GM18909 (cell line): ENCODE results near the gene CETP.

Source experiments
- ATAC-seq: cut with Tn5 transposase; IDR thresholded peaks from one replicate; pipeline ENCODE4 v1.9.1; 2021; ENCODE audit warnings: mild to moderate bottlenecking; ENCODE audit not compliant: unreplicated experiment, poor library complexity

The CETP gene

GRCh38 chr16:56961851-56962281 lies at the start of gene CETP:
Gene CETP (plus strand): TSS chr16:56961950. CDS start chr16:56961980, 30 bp downstream.
- ATAC-seq: no peak

DNA sequence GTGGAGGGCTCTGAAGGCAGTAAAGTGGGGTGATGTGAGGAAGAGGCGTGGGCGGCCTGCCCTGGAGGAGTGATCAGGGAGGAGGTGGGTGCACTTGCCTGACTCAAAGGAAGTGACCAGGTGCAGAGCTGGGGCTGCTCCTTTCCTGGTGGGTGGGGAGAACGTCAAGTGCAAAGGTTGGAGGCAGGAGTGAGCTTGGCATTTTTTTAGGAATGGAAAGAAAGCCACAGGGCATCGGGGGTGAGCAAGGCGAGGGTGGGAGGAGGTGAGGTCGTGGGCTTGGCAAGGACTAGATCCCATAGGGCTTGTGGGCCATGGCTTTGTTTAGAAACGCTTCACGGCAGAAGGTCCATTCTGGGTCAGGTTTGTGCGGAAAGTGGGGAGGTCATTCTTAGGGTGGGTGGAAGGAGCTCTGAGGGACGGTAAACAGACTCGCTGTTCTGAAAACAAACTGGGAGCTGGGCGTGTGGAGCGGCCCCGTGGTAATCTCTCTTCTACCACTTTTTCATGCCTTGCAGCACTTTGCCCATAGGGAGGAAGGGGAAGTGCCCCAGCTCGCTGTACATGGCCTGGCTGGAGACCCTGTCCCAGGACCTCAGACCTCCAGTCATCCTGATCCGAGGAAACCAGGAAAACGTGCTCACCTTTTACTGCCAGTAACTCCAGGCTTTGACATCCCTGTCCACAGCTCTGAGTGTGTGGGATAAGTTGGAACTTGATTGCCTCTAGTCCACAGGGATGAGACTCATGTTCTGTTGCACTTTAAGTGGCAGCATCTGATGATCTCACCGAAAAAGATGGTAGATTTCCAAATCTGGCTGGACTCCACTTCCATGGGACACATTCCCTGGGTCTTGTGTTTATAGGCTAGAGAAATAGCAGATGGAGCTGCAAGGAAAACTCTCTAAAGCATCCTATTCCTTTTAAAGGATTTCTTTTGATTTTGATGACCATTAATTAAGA lies 48.7 kb upstream of the CETP start:
- no peak for ATAC-seq

- no peak for ATAC-seq
Observed at GRCh38 chr16:56914896-56915295, 46.9 kb upstream of the CETP start.

DNA sequence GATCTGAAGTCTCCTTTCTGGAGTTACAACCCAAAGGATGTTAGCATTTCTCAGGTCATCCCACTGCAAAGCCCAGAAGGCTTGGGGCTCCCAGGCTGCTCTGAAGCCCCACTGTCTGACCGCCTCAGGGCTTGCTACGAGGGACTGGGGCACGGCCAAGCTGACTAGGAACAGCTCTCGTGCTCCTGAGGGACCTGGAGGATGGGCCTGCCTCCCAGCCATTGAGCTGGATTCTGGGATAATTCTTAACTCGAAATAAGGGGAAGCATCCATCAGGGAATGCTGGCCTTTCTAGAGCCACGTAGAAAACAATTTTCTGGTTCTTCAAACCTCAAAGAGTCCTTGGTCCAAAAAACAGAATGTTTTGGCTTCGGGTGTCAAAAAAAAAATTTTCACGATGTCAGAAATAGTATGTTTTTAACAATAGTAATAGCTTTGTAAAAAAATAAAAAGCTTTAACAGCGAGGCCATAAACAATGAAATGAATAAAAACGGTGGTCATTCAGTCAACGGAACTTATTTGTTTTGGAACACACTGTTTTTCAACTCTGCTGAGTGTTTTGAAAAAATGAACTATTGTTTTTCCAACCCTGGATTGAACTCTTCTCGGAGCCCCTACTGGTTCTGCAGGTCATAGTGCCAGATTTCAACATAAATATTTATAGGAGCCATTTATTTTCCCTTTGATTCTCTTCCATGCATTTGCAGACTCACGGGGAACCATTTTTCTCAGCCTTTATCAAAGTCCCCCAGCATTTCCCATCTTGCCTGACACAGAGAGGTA lies 46.2 kb upstream of the CETP start:
- no peak for ATAC-seq

DNA sequence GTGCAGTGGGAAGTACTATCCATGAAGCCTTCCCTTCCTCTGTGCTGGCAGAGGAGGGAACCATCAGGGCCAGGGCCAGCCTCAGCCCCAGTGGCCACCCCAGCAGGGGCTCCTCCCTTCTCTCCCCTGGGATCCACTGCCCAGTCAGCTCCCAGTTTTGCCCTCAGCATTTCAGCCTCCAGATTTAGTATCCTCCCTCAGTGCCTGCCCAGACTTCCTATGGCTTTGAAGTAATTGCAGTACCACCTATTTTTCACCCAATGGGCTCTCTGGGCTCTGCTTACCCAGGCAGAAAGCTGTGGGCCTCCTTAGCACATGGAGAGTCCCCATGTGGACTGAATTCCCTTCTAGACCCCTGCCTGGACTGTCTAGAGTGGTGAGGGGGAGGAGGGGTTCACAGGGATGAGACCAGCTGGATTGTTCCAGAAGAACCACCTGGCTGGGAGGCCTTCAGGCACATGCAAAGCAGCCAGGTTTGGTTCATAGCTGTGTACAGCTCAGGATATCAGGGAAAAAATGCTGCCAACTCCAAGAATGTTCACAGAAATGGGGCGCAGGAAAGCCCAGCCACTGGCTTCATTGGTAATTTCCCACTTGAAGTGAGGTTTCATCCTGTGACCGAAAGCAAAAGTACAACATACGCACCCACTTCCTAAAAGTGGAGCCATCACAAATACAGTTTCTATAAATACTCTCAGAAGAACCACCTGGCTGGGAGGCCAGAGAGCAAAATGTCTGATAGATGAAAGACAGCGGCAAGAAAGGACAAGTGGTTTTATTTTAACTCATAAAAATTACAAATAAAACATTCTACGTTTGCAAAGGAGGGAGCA lies 45.0 kb upstream of the CETP start:
- peak; percentile 69 for ATAC-seq

GRCh38 chr16:56918467-56919012 lies 43.2 kb upstream of the CETP start:
- no peak for ATAC-seq

GRCh38 chr16:56919099-56919800 lies 42.5 kb upstream of the CETP start:
- ATAC-seq: no peak

GRCh38 chr16:56921571-56921970 lies 40.2 kb upstream of the CETP start:
- ATAC-seq: no peak

- ATAC-seq: no peak
Observed at GRCh38 chr16:56923481-56924091, 38.2 kb upstream of the CETP start.

DNA sequence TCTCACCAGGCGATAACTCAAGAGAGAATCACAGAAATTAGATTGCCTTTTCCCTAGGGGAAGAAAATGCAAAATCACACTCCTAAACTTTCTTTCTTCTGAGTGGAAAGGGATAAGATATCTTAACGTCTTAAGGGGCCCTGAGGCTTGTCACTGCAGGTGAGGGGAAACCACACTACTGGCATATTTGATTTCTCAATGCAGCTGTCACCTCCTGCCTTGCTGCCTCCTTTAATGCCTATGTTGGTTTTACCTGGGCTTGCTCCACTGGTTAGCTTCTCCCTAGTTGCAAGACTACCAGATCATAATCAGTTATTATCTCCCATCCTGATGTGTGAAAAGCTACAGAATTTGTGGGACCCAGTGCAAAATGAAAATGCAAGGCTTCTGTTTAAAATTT lies 34.3 kb upstream of the CETP start:
- no peak for ATAC-seq

- no peak for ATAC-seq
Observed at GRCh38 chr16:56929639-56930038, 32.1 kb upstream of the CETP start.

DNA sequence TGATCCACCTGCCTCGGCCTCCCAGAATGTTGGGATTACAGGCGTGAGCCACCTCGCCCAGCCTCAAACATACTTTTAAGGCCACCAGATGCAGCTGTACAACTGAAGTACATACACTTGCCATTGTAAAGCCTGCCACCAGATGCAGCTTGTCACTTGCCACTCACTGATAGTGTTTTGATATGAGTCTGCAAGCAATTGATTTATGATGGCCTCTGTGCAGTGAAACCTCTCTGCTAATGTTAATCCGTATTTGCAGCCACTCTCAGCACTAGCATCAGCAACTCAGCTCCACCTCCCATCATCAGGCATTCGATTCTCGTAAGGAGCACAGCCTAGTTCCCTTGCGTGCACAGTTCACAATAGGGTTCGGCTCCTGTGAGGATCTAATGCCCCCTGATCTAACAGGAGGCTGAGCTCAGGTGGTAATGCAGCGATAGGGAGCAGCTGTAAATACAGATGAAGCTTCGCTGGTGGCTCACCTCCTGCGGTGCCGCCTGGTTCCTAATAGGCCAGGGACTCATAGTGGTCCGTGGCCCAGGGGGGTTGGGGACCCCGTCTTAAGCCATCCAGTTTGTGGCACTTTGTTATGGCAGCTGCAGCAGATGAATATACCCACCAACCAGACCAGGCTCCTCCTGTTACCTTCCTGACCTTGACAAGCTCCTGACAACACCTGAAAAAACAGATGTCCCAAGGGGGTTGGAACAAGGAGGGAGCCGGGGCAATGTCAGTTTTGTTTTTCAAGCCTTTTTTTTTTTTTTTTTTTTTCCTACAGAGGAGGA lies 31.1 kb upstream of the CETP start:
- ATAC-seq: no peak

GRCh38 chr16:56931271-56931891 lies 30.4 kb upstream of the CETP start:
- ATAC-seq: peak; percentile 49

DNA sequence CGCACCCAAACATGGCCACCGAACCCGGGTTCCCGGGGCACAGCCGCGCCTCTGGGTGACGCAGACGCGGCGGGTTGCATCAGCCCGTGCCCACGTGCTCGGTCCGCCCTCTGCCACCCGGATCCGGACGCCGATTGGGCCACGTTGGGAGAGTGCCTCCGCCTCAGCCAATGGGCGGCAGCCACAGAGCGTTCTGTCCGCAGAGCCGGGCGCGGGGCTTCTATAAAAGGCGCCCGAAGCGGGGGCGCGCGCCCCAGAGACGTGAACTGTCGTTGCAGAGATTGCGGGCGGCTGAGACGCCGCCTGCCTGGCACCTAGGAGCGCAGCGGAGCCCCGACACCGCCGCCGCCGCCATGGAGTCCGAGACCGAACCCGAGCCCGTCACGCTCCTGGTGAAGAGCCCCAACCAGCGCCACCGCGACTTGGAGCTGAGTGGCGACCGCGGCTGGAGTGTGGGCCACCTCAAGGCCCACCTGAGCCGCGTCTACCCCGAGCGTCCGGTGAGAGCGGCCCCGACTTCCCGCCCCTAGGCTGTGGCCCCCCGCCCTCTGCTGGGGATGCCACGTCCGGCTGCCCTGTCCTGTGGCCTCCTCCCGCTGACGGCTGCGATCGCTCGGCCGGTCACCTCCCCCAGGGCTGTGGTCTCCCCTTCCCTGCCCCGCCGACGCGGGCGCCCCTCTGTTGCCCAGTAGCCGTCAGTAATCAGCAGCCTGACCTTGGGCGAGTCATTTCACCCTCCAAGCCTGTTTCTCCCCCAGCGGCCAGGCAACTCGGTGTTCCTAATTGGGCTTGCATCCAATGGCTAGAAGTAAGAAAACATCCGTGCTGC lies 29.6 kb upstream of the CETP start, which contains the start of gene HERPUD1:
Gene HERPUD1 (plus strand): TSS at position 251 of the 829 bp plus-strand sequence. CDS start 103 bp downstream, at position 354.
- peak; percentile 90 for ATAC-seq

GRCh38 chr16:56932721-56933619 lies 28.8 kb upstream of the CETP start:
- ATAC-seq: peak; percentile 5
